Measurements from ENCODE around the gene PPP1R13B. TPM values are rescaled to one million over a fixed set of nuclear protein-coding genes. Genes with fewer than 3 reads are reported as not detected.

The PPP1R13B gene
- total and polyA plus RNA-seq, 8 donors = 20.9 to 33.9 (median 26.9) TPM

GRCh38 chr14:103820382-103820781, 27.0 kb downstream of the PPP1R13B start:
- peaks cover 19 to 51% (median 44%) of the 10 kb centered on the region in 3 donors for H3K4me1 ChIP-seq
- no peaks in the 10 kb centered on the region for H3K36me3 ChIP-seq
- intact Hi-C loops (cut with DNase I) = no loop called here
- WGBS, 2 donors = 43 to 45% methylated on average over 2 of the region's 2 CpGs
- ATAC-seq (no peak), FAIRE-seq (no peak), DNase-seq (no peak)
- TF ChIP-seq, protein P1, sequence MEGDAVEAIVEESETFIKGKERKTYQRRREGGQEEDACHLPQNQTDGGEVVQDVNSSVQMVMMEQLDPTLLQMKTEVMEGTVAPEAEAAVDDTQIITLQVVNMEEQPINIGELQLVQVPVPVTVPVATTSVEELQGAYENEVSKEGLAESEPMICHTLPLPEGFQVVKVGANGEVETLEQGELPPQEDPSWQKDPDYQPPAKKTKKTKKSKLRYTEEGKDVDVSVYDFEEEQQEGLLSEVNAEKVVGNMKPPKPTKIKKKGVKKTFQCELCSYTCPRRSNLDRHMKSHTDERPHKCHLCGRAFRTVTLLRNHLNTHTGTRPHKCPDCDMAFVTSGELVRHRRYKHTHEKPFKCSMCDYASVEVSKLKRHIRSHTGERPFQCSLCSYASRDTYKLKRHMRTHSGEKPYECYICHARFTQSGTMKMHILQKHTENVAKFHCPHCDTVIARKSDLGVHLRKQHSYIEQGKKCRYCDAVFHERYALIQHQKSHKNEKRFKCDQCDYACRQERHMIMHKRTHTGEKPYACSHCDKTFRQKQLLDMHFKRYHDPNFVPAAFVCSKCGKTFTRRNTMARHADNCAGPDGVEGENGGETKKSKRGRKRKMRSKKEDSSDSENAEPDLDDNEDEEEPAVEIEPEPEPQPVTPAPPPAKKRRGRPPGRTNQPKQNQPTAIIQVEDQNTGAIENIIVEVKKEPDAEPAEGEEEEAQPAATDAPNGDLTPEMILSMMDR (IDR thresholded peaks at IDR 0.05) = no peak
- H3K9me3 ChIP-seq = no peaks in the 10 kb centered on the region
- peak overlapping the region in 2 of 4 donors; percentile 50 to 75 for H3K27ac ChIP-seq
- H3K4me3 ChIP-seq = no peak overlapping the region
- H3K27me3 ChIP-seq = no peaks in the 10 kb centered on the region

- ATAC-seq (peak; percentile 79 to 88 (median 86)), DNase-seq (peak in 4 of 6 donors; percentile 28 to 56 (median 45)), FAIRE-seq (no peak)
- Histone ChIP-seq H3K4me3 (peak overlapping the region in 1 of 4 donors; percentile 13), H3K27me3 (no peaks in the 10 kb centered on the region), H3K27ac (peak overlapping the region in 3 of 4 donors; percentile 34 to 75 (median 50)), H3K4me1 (peaks cover 12 to 44% (median 40%) of the 10 kb centered on the region in 3 donors), H3K36me3 (no peaks in the 10 kb centered on the region), H3K9me3 (no peaks in the 10 kb centered on the region)
- TF ChIP-seq, protein P1 (IDR thresholded peaks at IDR 0.05) = no peak
- intact Hi-C loops (cut with DNase I) = no loop called here
- 8 to 10% methylated on average over 7 of the region's 7 CpGs for WGBS, 2 donors
Measured at GRCh38 chr14:103819503-103820307, 27.7 kb downstream of the PPP1R13B start.

- ATAC-seq = no peak
- Histone ChIP-seq H3K4me1 (peaks cover 9 to 40% (median 36%) of the 10 kb centered on the region in 3 donors), H3K36me3 (no peaks in the 10 kb centered on the region), H3K9me3 (no peaks in the 10 kb centered on the region), H3K27me3 (no peaks in the 10 kb centered on the region), H3K27ac (peak overlapping the region in 1 of 4 donors; percentile 75), H3K4me3 (no peak overlapping the region)
- intact Hi-C loops (cut with DNase I) = no loop called here
- no peak for DNase-seq
- TF ChIP-seq, protein P1 (IDR thresholded peaks at IDR 0.05) = no peak
- WGBS, 2 donors = 93 to 96% methylated on average over 1 of the region's 1 CpG
- no peak for FAIRE-seq
Measured at GRCh38 chr14:103818870-103819269, 28.5 kb downstream of the PPP1R13B start.

- Histone ChIP-seq H3K9me3 (no peaks in the 10 kb centered on the region), H3K27me3 (no peaks in the 10 kb centered on the region), H3K4me3 (no peak overlapping the region), H3K36me3 (no peaks in the 10 kb centered on the region), H3K27ac (peak overlapping the region in 1 of 4 donors; percentile 75), H3K4me1 (peaks cover 9 to 40% (median 36%) of the 10 kb centered on the region in 3 donors)
- intact Hi-C loops (cut with DNase I) = no loop called here
- ATAC-seq = peak in 2 of 4 donors; percentile 30 to 39
- WGBS, 2 donors = 18 to 20% methylated on average over 3 of the region's 3 CpGs
- TF ChIP-seq, protein P1 (IDR thresholded peaks at IDR 0.05) = no peak
- peak in 1 of 6 donors; percentile 18 for DNase-seq
- no peak for FAIRE-seq
Measured at GRCh38 chr14:103818422-103818821, 29.0 kb downstream of the PPP1R13B start.

DNA sequence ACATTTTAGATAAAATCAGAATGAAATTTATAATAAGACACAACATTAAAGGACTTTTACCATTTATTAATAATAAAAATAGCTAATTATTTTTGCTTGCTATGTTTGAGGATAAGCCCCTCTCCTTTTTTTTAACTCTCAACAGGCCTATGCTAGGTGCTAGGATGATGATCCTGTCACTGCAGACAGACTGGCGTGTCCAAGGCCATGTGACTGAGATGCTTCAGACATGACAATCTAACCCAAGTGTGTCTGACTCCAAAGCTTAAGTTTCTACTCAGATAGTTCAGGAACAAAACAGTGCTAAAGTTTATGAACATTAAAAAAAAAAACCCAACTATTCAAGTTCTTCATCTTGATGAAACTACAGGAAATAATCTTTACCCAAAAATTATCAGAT, 29.8 kb downstream of the PPP1R13B start:
- no peak overlapping the region for H3K27ac ChIP-seq
- H3K4me1 ChIP-seq = peaks cover 9 to 40% (median 33%) of the 10 kb centered on the region in 3 donors
- no peak for FAIRE-seq
- no peaks in the 10 kb centered on the region for H3K27me3 ChIP-seq
- no peak for ATAC-seq
- H3K9me3 ChIP-seq = no peaks in the 10 kb centered on the region
- TF ChIP-seq, protein P1 (IDR thresholded peaks at IDR 0.05) = no peak
- WGBS, 2 donors = 77 to 94% methylated on average over 1 of the region's 1 CpG
- DNase-seq = no peak
- H3K36me3 ChIP-seq = no peaks in the 10 kb centered on the region
- H3K4me3 ChIP-seq = no peak overlapping the region
- intact Hi-C loops (cut with DNase I) = no loop called here
